ENCODE measurements around the gene MORC3.
"Not testable (repeated sequence)": the region's sequence is repeated elsewhere in the genome, so short reads cannot be mapped to it uniquely, and the experiment has no call there.

The MORC3 gene

DNA sequence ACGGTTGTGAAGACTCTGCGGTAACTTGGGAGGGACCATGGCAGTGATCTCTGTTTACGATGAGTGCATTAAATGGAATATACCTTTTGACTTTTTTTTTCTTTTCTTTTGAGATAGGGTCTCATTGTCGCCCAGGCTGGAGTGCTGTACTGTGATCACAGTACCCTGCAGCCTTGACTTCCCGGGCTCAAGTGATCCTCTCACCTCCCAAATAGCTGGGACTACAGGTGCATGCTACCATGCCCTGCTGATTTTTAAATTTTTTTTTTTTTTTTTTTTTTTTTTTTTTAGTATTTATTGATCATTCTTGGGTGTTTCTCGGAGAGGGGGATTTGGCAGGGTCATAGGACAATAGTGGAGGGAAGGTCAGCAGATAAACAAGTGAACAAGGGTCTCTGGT is 71.7 kb downstream of the MORC3 start:
- H3K18ac ChIP-seq (ENCODE audit: low read depth in 1 of 2, low read length in 2 of 2); H3K9me3 ChIP-seq (ENCODE audit: control insufficient read depth, low read length); H2BK12ac ChIP-seq (ENCODE audit: low read length in 2 of 2); H3K4me3 ChIP-seq (ENCODE audit: insufficient read depth in 1 of 2, low read depth in 1 of 2, low read length in 2 of 2); H3K14ac ChIP-seq (ENCODE audit: low read length in 2 of 2); H4K91ac ChIP-seq (ENCODE audit: low read length); H3K4ac ChIP-seq (ENCODE audit: low read depth in 1 of 2, low read length in 2 of 2); DNase-seq; H3K27ac ChIP-seq (ENCODE audit: low read length, poor library complexity, severe bottlenecking); H2AFZ ChIP-seq (ENCODE audit: low read depth, low read length); H2BK5ac ChIP-seq (ENCODE audit: low read depth, low read length, poor library complexity, severe bottlenecking); H4K8ac ChIP-seq (ENCODE audit: low read length); H2BK120ac ChIP-seq (ENCODE audit: low read depth, low read length); H3K4me1 ChIP-seq (ENCODE audit: control insufficient read depth, insufficient read depth, low read depth, low read length); H3K79me1 ChIP-seq (replicated peaks; ENCODE audit: low read length, poor library complexity, severe bottlenecking); H2AK5ac ChIP-seq (ENCODE audit: low read length, severe bottlenecking); H3K27me3 ChIP-seq (ENCODE audit: control insufficient read depth in 1 of 2, insufficient read depth in 1 of 2, low read length in 2 of 2); H3K36me3 ChIP-seq (ENCODE audit: control insufficient read depth in 1 of 2, insufficient read depth in 2 of 2, low read depth in 1 of 2, low read length in 2 of 2); H3K23ac ChIP-seq (ENCODE audit: low read length in 2 of 2); H2BK15ac ChIP-seq (ENCODE audit: low read depth, poor library complexity, severe bottlenecking); H3K9ac ChIP-seq (ENCODE audit: low read length); H3K4me2 ChIP-seq (ENCODE audit: low read length, poor library complexity, severe bottlenecking): not testable (repeated sequence)
- 100% methylated on average over 6 of the region's 6 CpGs for WGBS

DNA sequence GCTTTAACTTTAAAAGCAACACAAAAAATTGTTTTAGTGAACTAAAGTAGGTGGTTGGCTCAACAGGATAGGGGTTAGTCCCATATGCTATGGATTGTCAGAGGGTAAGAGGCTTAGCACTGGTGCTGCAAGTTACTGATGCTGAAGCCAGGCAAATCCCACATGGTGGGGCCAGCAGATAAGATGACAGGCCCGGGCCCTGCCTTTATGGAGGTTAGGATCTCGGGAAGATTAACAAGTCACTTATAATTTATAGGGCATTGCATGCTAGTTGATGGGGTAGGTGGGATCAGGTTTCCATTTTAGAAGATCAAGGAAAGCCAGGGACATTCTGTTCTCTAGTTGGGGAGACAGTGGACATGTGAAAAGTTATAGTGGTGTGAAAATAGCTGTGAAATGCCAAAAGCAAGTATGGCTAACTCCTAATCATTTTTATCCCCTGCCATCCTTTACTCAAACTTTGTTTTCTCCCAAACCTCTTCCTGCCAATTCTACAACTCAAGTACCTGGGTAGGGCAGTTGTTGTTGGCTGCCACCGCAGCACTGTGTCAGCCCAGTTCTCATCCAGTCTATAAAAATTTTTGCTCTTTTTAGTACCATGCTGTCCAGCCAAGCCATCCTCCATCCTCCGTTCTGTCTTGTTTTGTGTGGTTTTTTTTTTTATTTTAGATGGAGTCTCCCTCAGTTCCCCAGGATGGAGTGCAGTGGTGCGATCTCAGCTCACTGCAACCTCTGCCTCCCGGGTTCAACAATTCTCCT is 75.5 kb downstream of the MORC3 start:
- H4K91ac ChIP-seq (ENCODE audit: low read length): no peak overlapping the region
- WGBS: 94% methylated on average over 5 of the region's 6 CpGs

DNA sequence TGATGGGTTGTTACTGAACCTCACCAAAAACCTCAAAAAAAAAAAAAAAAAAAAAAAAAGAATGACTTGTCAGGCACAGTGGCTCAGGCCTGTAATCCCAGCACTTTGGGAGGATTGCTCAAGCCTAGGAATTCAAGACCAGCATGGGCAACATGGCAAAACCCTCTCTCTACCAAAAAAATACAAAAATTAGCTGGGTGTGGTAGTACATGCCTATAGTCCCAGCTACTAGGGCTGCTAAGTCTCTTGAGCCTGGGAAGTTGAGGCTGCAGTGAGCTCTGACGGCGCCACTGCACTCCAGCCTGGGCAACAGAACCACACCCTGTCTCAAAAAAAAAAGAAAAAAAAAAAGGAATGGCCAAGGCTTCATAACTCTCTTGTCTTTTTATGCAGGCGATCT is 76.3 kb downstream of the MORC3 start:
- Histone ChIP-seq H3K36me3 (ENCODE audit: control insufficient read depth in 1 of 2, insufficient read depth in 2 of 2, low read depth in 1 of 2, low read length in 2 of 2) (peaks cover 15% of the 10 kb centered on the region in 2 experiments), H4K8ac (ENCODE audit: low read length) (no peak overlapping the region), H3K79me1 (replicated peaks; ENCODE audit: low read length, poor library complexity, severe bottlenecking) (peaks cover 4% of the 10 kb centered on the region), H3K9me3 (ENCODE audit: control insufficient read depth, low read length) (no peaks in the 10 kb centered on the region), H3K4me2 (ENCODE audit: low read length, poor library complexity, severe bottlenecking) (no peak overlapping the region), H3K9ac (ENCODE audit: low read length) (no peak overlapping the region), H3K4me3 (ENCODE audit: insufficient read depth in 1 of 2, low read depth in 1 of 2, low read length in 2 of 2) (no peak overlapping the region), H3K27me3 (ENCODE audit: control insufficient read depth in 1 of 2, insufficient read depth in 1 of 2, low read length in 2 of 2) (no peaks in the 10 kb centered on the region), H2BK120ac (ENCODE audit: low read depth, low read length) (no peak overlapping the region), H3K4me1 (ENCODE audit: control insufficient read depth, insufficient read depth, low read depth, low read length) (no peaks in the 10 kb centered on the region), H3K18ac (ENCODE audit: low read depth in 1 of 2, low read length in 2 of 2) (no peak overlapping the region), H3K14ac (ENCODE audit: low read length in 2 of 2) (no peak overlapping the region), H3K27ac (ENCODE audit: low read length, poor library complexity, severe bottlenecking) (no peak overlapping the region), H2BK5ac (ENCODE audit: low read depth, low read length, poor library complexity, severe bottlenecking) (no peak overlapping the region), H3K23ac (ENCODE audit: low read length in 2 of 2) (no peak overlapping the region), H2BK12ac (ENCODE audit: low read length in 2 of 2) (no peak overlapping the region), H3K4ac (ENCODE audit: low read depth in 1 of 2, low read length in 2 of 2) (no peak overlapping the region), H2AFZ (ENCODE audit: low read depth, low read length) (no peak overlapping the region), H2AK5ac (ENCODE audit: low read length, severe bottlenecking) (no peak overlapping the region), H4K91ac (ENCODE audit: low read length) (no peak overlapping the region), H2BK15ac (ENCODE audit: low read depth, poor library complexity, severe bottlenecking) (no peak overlapping the region)
- 96% methylated on average over 3 of the region's 3 CpGs for WGBS
- no peak for DNase-seq

More for the DNA sequence above, 75.5 kb downstream of the MORC3 start:
- H3K4ac ChIP-seq (ENCODE audit: low read depth in 1 of 2, low read length in 2 of 2): no peak overlapping the region
- no peak for DNase-seq
- no peak overlapping the region for H4K8ac ChIP-seq (ENCODE audit: low read length)
- H3K9ac ChIP-seq (ENCODE audit: low read length): no peak overlapping the region
- H2BK120ac ChIP-seq (ENCODE audit: low read depth, low read length): no peak overlapping the region
- H3K4me3 ChIP-seq (ENCODE audit: insufficient read depth in 1 of 2, low read depth in 1 of 2, low read length in 2 of 2): no peak overlapping the region
- H2AFZ ChIP-seq (ENCODE audit: low read depth, low read length): no peak overlapping the region
- H3K79me1 ChIP-seq (replicated peaks; ENCODE audit: low read length, poor library complexity, severe bottlenecking): peaks cover 4% of the 10 kb centered on the region
- H3K18ac ChIP-seq (ENCODE audit: low read depth in 1 of 2, low read length in 2 of 2): no peak overlapping the region
- peaks cover 10 to 12% of the 10 kb centered on the region in 2 experiments for H3K36me3 ChIP-seq (ENCODE audit: control insufficient read depth in 1 of 2, insufficient read depth in 2 of 2, low read depth in 1 of 2, low read length in 2 of 2)
- H3K9me3 ChIP-seq (ENCODE audit: control insufficient read depth, low read length): no peaks in the 10 kb centered on the region
- H3K4me1 ChIP-seq (ENCODE audit: control insufficient read depth, insufficient read depth, low read depth, low read length): no peaks in the 10 kb centered on the region
- no peak overlapping the region for H2BK15ac ChIP-seq (ENCODE audit: low read depth, poor library complexity, severe bottlenecking)
- H2BK12ac ChIP-seq (ENCODE audit: low read length in 2 of 2): no peak overlapping the region
- no peak overlapping the region for H2AK5ac ChIP-seq (ENCODE audit: low read length, severe bottlenecking)
- H3K27ac ChIP-seq (ENCODE audit: low read length, poor library complexity, severe bottlenecking): no peak overlapping the region
- no peak overlapping the region for H3K23ac ChIP-seq (ENCODE audit: low read length in 2 of 2)
- H3K4me2 ChIP-seq (ENCODE audit: low read length, poor library complexity, severe bottlenecking): no peak overlapping the region
- no peaks in the 10 kb centered on the region for H3K27me3 ChIP-seq (ENCODE audit: control insufficient read depth in 1 of 2, insufficient read depth in 1 of 2, low read length in 2 of 2)
- no peak overlapping the region for H2BK5ac ChIP-seq (ENCODE audit: low read depth, low read length, poor library complexity, severe bottlenecking)
- no peak overlapping the region for H3K14ac ChIP-seq (ENCODE audit: low read length in 2 of 2)

DNA sequence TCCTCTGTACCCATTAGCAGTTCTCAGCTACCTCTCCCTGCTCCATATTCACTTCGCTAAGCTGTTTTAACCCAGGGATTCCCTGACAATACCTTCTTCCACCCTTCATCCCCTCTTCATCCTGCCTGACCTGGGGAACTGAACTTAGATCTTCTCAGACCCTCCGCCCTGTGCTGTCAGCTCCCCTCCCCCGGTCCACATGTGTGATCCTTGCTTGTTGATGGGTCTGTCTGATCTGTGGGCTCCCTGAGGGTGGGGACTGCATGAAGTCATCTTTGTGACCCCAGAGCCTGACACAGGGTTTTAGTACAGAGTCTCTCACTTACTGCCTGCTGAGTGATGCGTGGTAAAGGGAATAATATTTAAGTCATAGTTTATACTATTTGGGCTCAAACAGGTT is 77.0 kb downstream of the MORC3 start:
- 97% methylated on average over 4 of the region's 4 CpGs for WGBS

More for the DNA sequence above, 77.0 kb downstream of the MORC3 start:
- no peak overlapping the region for H3K23ac ChIP-seq (ENCODE audit: low read length in 2 of 2)
- H2BK5ac ChIP-seq (ENCODE audit: low read depth, low read length, poor library complexity, severe bottlenecking): no peak overlapping the region
- H4K8ac ChIP-seq (ENCODE audit: low read length): no peak overlapping the region
- H3K79me1 ChIP-seq (replicated peaks; ENCODE audit: low read length, poor library complexity, severe bottlenecking): peaks cover 4% of the 10 kb centered on the region
- no peak overlapping the region for H3K4ac ChIP-seq (ENCODE audit: low read depth in 1 of 2, low read length in 2 of 2)
- H3K4me2 ChIP-seq (ENCODE audit: low read length, poor library complexity, severe bottlenecking): no peak overlapping the region
- H3K36me3 ChIP-seq (ENCODE audit: control insufficient read depth in 1 of 2, insufficient read depth in 2 of 2, low read depth in 1 of 2, low read length in 2 of 2): peaks cover 15 to 16% of the 10 kb centered on the region in 2 experiments
- H4K91ac ChIP-seq (ENCODE audit: low read length): no peak overlapping the region
- no peak overlapping the region for H2AFZ ChIP-seq (ENCODE audit: low read depth, low read length)
- no peak overlapping the region for H2AK5ac ChIP-seq (ENCODE audit: low read length, severe bottlenecking)
- no peak overlapping the region for H2BK120ac ChIP-seq (ENCODE audit: low read depth, low read length)
- peaks cover under 1% of the 10 kb centered on the region for H3K4me1 ChIP-seq (ENCODE audit: control insufficient read depth, insufficient read depth, low read depth, low read length)
- DNase-seq: no peak
- no peak overlapping the region for H3K4me3 ChIP-seq (ENCODE audit: insufficient read depth in 1 of 2, low read depth in 1 of 2, low read length in 2 of 2)
- no peaks in the 10 kb centered on the region for H3K27me3 ChIP-seq (ENCODE audit: control insufficient read depth in 1 of 2, insufficient read depth in 1 of 2, low read length in 2 of 2)
- H3K9me3 ChIP-seq (ENCODE audit: control insufficient read depth, low read length): no peaks in the 10 kb centered on the region
- no peak overlapping the region for H2BK12ac ChIP-seq (ENCODE audit: low read length in 2 of 2)
- no peak overlapping the region for H2BK15ac ChIP-seq (ENCODE audit: low read depth, poor library complexity, severe bottlenecking)
- H3K14ac ChIP-seq (ENCODE audit: low read length in 2 of 2): no peak overlapping the region
- no peak overlapping the region for H3K18ac ChIP-seq (ENCODE audit: low read depth in 1 of 2, low read length in 2 of 2)
- no peak overlapping the region for H3K9ac ChIP-seq (ENCODE audit: low read length)
- H3K27ac ChIP-seq (ENCODE audit: low read length, poor library complexity, severe bottlenecking): no peak overlapping the region

Data from mesenchymal stem cell (in vitro differentiated cells and primary cell).